Kidney epithelial cell (primary cell): ENCODE data around the gene PODN. TPM values are rescaled to one million over a fixed set of nuclear protein-coding genes. Genes with fewer than 3 reads are reported as not detected.

ENCODE experiments used
- DNase-seq: peaks from one replicate; pipeline ENCODE4 v3.0.0-alpha.2; 2010; ENCODE audit warnings: low read depth
- H3K27me3 ChIP-seq: 2 replicates; pipeline ENCODE4 v1.6.0; 2011; ENCODE audit warnings: low read length; ENCODE audit not compliant: control insufficient read depth, insufficient read depth
- H3K36me3 ChIP-seq: 2 replicates; pipeline ENCODE4 v1.5.1; 2011; ENCODE audit warnings: low read length; ENCODE audit not compliant: control insufficient read depth, insufficient read depth
- H3K4me3 ChIP-seq: 2 replicates; pipeline ENCODE4 v1.5.1; 2011; ENCODE audit warnings: low read depth, mild to moderate bottlenecking, control low read depth, low read length
- total RNA-seq: library from RNA; depleted of rRNA; stranded (reverse); fragments of >200 nt; gene quantifications from 2 replicates; pipeline ENCODE4 v1.2.3, GENCODE V29; 2015
- TF ChIP-seq, protein P1 (sequence below): IDR thresholded peaks from 2 replicates; pipeline ENCODE4 v1.5.1; 2011; ENCODE audit warnings: mild to moderate bottlenecking, moderate library complexity, low read length, control low read depth, inconsistent platforms; ENCODE audit not compliant: insufficient read depth, poor library complexity, severe bottlenecking

The PODN gene
- total RNA-seq, 1 donor from 2014 or later: not detected

DNA sequence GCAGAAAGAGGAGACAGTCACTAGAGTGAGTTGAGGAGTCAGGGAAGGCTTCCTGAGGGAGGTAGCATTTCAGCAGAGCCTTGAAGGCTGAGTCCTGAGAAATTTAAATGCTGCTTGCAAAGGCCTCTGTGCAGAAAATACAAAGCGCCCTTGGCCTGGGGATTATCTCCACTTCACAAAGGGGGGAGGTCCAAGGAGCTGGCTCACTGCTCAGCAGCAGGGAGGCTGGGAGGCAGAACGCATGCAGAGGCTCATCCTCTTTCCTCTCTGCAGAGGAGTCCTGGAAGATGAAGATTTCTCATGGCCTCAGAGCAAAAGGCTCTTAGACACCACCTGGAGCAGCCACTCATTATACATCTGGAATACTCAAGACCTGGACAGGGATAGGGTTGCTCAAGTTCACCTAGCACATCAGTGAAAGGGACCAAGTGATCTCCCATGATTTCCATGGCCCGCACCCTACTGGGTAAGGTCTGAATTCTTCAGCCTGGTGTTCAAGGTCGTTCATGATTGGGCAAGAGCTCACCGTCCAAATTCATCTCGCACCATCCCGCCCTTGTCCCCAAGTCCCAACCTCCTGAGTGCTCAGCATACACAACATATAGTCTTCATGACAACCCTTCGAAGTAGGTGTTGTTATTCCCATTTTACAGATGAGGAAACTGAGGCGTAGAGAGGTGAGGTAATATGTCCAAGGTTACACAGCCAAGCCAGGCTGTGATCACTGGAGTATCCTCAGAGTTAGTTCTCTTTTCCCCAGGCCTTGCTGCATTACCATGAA lies 71.4 kb downstream of the PODN start:
- no peak for DNase-seq
- Histone ChIP-seq H3K27me3 (no peaks in the 10 kb centered on the region), H3K36me3 (no peaks in the 10 kb centered on the region), H3K4me3 (no peak overlapping the region)
- TF ChIP-seq, protein P1, sequence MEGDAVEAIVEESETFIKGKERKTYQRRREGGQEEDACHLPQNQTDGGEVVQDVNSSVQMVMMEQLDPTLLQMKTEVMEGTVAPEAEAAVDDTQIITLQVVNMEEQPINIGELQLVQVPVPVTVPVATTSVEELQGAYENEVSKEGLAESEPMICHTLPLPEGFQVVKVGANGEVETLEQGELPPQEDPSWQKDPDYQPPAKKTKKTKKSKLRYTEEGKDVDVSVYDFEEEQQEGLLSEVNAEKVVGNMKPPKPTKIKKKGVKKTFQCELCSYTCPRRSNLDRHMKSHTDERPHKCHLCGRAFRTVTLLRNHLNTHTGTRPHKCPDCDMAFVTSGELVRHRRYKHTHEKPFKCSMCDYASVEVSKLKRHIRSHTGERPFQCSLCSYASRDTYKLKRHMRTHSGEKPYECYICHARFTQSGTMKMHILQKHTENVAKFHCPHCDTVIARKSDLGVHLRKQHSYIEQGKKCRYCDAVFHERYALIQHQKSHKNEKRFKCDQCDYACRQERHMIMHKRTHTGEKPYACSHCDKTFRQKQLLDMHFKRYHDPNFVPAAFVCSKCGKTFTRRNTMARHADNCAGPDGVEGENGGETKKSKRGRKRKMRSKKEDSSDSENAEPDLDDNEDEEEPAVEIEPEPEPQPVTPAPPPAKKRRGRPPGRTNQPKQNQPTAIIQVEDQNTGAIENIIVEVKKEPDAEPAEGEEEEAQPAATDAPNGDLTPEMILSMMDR: no peak

DNA sequence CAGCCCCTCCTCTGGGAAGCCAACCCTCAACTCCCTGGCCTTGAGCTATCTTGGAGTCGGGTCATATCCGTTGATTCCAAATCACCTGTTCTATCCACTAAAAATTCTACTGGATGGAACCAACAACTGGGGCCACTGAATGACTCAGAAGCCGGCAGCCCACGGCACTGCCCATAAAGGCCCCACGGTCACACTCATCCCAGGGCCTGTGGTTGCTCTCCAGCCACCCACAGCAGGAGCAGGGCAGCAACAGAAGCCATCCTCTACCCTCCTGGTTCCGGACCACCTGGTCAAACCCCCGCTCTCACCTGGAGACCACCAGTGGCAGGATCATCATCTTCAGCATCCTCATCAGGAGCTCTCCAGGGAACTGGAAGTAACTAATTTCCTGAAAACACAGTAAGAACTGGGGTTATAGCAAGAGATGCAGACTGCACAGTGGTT lies 72.1 kb downstream of the PODN start:
- Histone ChIP-seq H3K27me3 (no peaks in the 10 kb centered on the region), H3K4me3 (no peak overlapping the region), H3K36me3 (no peaks in the 10 kb centered on the region)
- no peak for DNase-seq
- TF ChIP-seq, protein P1: no peak

Other genes with a start within 250 kb of the PODN start
- gene ZYG11A, start 219.5 kb upstream of the PODN start, total RNA-seq: 0.21 and 0.50 TPM in 2 replicates
- 39.1 and 50.8 TPM in 2 replicates for gene ECHDC2, start 140.5 kb upstream of the PODN start, total RNA-seq
- gene SCP2, start 134.9 kb upstream of the PODN start, total RNA-seq: 49.2 and 63.8 TPM in 2 replicates
- gene SLC1A7, start 80.4 kb downstream of the PODN start, total RNA-seq: not detected in 2 replicates
- gene CPT2, start 134.6 kb downstream of the PODN start, total RNA-seq: 14.1 and 20.7 TPM in 2 replicates
- 54.8 and 55.9 TPM in 2 replicates for gene CZIB, start 158.4 kb downstream of the PODN start, total RNA-seq
- 28.1 and 42.4 TPM in 2 replicates for gene MAGOH, start 176.3 kb downstream of the PODN start, total RNA-seq